ENCODE results near the gene CATSPERB. TPM values are rescaled to one million over a fixed set of nuclear protein-coding genes. Genes with fewer than 3 reads are reported as not detected.

The CATSPERB gene
- total RNA-seq, 1 donor from 2014 or later: 0.56 TPM

DNA sequence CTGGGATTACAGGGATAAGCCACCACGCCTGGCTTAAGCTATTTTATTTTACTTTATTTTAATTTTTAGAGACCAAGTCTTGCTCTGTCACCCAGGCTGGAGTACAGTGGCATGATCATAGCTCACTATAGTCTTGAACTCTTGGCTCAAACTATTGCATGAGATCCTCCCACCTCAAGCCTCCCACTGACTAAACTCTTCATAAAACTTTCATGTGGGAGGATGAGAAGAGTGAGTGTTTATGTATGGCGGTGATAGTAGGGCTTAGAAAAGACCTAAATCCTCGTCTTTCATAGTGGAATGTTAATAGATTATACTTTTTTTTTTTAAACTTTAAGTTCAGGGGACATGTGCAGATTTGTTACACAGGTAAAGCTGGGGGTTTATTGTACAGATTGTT is 198.3 kb downstream of the CATSPERB start:
- Mint-ChIP-seq H3K4me1 (no peaks in the 10 kb centered on the region), H3K4me3 (no peak overlapping the region), H3K9me3 (peaks cover 6% of the 10 kb centered on the region), H3K36me3 (no peaks in the 10 kb centered on the region), H3K27ac (no peak overlapping the region), H3K27me3 (ENCODE audit: low read depth) (peaks cover 21% of the 10 kb centered on the region)
- no peak for DNase-seq (ENCODE audit: low spot score in 2 of 2, unreplicated experiment in 2 of 2)
- TF ChIP-seq, protein P1, sequence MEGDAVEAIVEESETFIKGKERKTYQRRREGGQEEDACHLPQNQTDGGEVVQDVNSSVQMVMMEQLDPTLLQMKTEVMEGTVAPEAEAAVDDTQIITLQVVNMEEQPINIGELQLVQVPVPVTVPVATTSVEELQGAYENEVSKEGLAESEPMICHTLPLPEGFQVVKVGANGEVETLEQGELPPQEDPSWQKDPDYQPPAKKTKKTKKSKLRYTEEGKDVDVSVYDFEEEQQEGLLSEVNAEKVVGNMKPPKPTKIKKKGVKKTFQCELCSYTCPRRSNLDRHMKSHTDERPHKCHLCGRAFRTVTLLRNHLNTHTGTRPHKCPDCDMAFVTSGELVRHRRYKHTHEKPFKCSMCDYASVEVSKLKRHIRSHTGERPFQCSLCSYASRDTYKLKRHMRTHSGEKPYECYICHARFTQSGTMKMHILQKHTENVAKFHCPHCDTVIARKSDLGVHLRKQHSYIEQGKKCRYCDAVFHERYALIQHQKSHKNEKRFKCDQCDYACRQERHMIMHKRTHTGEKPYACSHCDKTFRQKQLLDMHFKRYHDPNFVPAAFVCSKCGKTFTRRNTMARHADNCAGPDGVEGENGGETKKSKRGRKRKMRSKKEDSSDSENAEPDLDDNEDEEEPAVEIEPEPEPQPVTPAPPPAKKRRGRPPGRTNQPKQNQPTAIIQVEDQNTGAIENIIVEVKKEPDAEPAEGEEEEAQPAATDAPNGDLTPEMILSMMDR (IDR thresholded peaks at IDR 0.05; ENCODE audit: unreplicated experiment): no peak

Other genes with a start within 250 kb of the CATSPERB start
- 94.2 to 101 TPM (median 99.2 TPM) in 3 replicates for gene PPP4R3A, start 221.8 kb downstream of the CATSPERB start, total RNA-seq
- gene TC2N, start 135.4 kb upstream of the CATSPERB start, total RNA-seq: 8.5 to 11.6 TPM (median 9.9 TPM) in 3 replicates
- gene FBLN5, start 215.6 kb upstream of the CATSPERB start, total RNA-seq: 38.0 to 41.5 TPM (median 40.3 TPM) in 3 replicates

All from mesothelial cell of epicardium (in vitro differentiated cells).